ENCODE data around the gene PDE4B.

DNA sequence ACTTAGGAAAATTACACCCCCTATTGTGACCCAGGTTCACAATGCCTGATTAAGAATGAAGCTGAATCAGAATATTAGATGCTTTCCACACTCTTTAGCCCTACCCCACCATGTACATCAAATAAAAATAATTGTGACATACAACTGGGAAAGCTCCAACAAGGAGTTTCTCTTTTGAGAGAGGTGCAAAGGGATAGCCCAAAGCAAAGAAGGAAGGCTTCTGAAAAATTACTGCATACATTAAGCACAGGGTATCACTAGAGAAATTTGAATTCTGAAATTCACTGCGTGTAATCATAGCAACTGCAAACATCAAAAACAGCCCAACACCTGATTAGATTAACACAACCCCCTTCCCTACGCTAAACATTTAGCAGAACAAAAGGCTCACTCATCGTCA lies 34.1 kb downstream of the PDE4B start:
- TF ChIP-seq, protein P1, sequence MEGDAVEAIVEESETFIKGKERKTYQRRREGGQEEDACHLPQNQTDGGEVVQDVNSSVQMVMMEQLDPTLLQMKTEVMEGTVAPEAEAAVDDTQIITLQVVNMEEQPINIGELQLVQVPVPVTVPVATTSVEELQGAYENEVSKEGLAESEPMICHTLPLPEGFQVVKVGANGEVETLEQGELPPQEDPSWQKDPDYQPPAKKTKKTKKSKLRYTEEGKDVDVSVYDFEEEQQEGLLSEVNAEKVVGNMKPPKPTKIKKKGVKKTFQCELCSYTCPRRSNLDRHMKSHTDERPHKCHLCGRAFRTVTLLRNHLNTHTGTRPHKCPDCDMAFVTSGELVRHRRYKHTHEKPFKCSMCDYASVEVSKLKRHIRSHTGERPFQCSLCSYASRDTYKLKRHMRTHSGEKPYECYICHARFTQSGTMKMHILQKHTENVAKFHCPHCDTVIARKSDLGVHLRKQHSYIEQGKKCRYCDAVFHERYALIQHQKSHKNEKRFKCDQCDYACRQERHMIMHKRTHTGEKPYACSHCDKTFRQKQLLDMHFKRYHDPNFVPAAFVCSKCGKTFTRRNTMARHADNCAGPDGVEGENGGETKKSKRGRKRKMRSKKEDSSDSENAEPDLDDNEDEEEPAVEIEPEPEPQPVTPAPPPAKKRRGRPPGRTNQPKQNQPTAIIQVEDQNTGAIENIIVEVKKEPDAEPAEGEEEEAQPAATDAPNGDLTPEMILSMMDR (IDR thresholded peaks at IDR 0.05): no peak
- no peak for TF ChIP-seq POLR2AphosphoS5 (IDR thresholded peaks at IDR 0.05)
- no peak for TF ChIP-seq POLR2A (IDR thresholded peaks at IDR 0.05)
